Stimulated activated naive CD8-positive, alpha-beta T cell treated with anti-CD3 and anti-CD28 coated beads, Interleukin-15, amount 100 ng/mL, for 72 hours (primary cell): ENCODE measurements around the gene NAGLU.
A peak's percentile ranks its signal among the peaks of the same experiment; 100 is the strongest.

Experiments used
- ATAC-seq: fragments of 150-1000 bp; cut with Tn5 transposase; 2 replicates; pipeline ENCODE4 v1.10.0; 2021; ENCODE audit warnings: mild to moderate bottlenecking, moderate library complexity
- DNase-seq, 2 donors: peaks; one replicate each; pipeline ENCODE4 v3.0.0; 2021 to 2022
- H3K27ac Mint-ChIP-seq, 2 donors: one replicate each; pipeline ENCODE4 v1.8.0; 2022; ENCODE audit warnings: mild to moderate bottlenecking in 2 of 2, mixed read lengths in 2 of 2, moderate library complexity in 2 of 2
- H3K27me3 Mint-ChIP-seq: one replicate; pipeline ENCODE4 v1.8.0; 2022; ENCODE audit warnings: mixed read lengths
- H3K4me1 Mint-ChIP-seq: one replicate; pipeline ENCODE4 v1.8.0; 2022; ENCODE audit warnings: mild to moderate bottlenecking, mixed read lengths
- H3K4me3 Mint-ChIP-seq, 2 donors: one replicate each; pipeline ENCODE4 v1.8.0; 2022; ENCODE audit warnings: mild to moderate bottlenecking in 2 of 2, mixed read lengths in 2 of 2, moderate library complexity in 1 of 2
- H3K9me3 Mint-ChIP-seq, 2 donors: one replicate each; pipeline ENCODE4 v1.8.0; 2022; ENCODE audit warnings: mixed read lengths in 2 of 2

Gene NAGLU

GRCh38 chr17:42518046-42518754 is 17.8 kb upstream of the NAGLU start:
- ATAC-seq, result no peak
- no peak for DNase-seq
- Mint-ChIP-seq H3K4me3 (no peak overlapping the region), H3K27ac (no peak overlapping the region), H3K4me1 (peaks cover 7% of the 10 kb centered on the region), H3K9me3 (no peaks in the 10 kb centered on the region), H3K27me3 (peaks cover 19% of the 10 kb centered on the region)

- Mint-ChIP-seq H3K27me3 (peaks cover 19% of the 10 kb centered on the region), H3K27ac (no peak overlapping the region), H3K4me1 (peaks cover 9% of the 10 kb centered on the region), H3K4me3 (no peak overlapping the region), H3K9me3 (no peaks in the 10 kb centered on the region)
- DNase-seq (no peak), ATAC-seq (no peak)
These were observed 17.1 kb upstream of the NAGLU start for GRCh38 chr17:42518755-42519545.

GRCh38 chr17:42519546-42520491 is 16.2 kb upstream of the NAGLU start:
- DNase-seq (no peak), ATAC-seq (no peak)
- Mint-ChIP-seq H3K4me1 (peaks cover 15% of the 10 kb centered on the region), H3K27ac (no peak overlapping the region), H3K27me3 (peaks cover 19% of the 10 kb centered on the region), H3K9me3 (no peaks in the 10 kb centered on the region), H3K4me3 (no peak overlapping the region)

GRCh38 chr17:42520540-42520951 is 15.5 kb upstream of the NAGLU start:
- Mint-ChIP-seq H3K27ac (no peak overlapping the region), H3K4me3 (no peak overlapping the region), H3K9me3 (no peaks in the 10 kb centered on the region), H3K27me3 (peaks cover 19% of the 10 kb centered on the region), H3K4me1 (peaks cover 15% of the 10 kb centered on the region)
- ATAC-seq, result no peak
- DNase-seq, result no peak

GRCh38 chr17:42521036-42521435 is 15.0 kb upstream of the NAGLU start:
- H3K4me1 Mint-ChIP-seq, result peaks cover 15% of the 10 kb centered on the region
- DNase-seq (no peak), ATAC-seq (peak; percentile 63)
- no peaks in the 10 kb centered on the region for H3K9me3 Mint-ChIP-seq
- H3K4me3 Mint-ChIP-seq, result no peak overlapping the region
- H3K27ac Mint-ChIP-seq, result no peak overlapping the region
- peaks cover 19% of the 10 kb centered on the region for H3K27me3 Mint-ChIP-seq

GRCh38 chr17:42521666-42522262 is 14.3 kb upstream of the NAGLU start:
- ATAC-seq (no peak), DNase-seq (no peak)
- Mint-ChIP-seq H3K4me3 (no peak overlapping the region), H3K9me3 (no peaks in the 10 kb centered on the region), H3K4me1 (peaks cover 15% of the 10 kb centered on the region), H3K27me3 (peaks cover 19% of the 10 kb centered on the region), H3K27ac (no peak overlapping the region)

- H3K4me3 Mint-ChIP-seq, result no peak overlapping the region
- peaks cover 17% of the 10 kb centered on the region for H3K4me1 Mint-ChIP-seq
- DNase-seq (no peak), ATAC-seq (no peak)
- H3K27me3 Mint-ChIP-seq, result peaks cover 19% of the 10 kb centered on the region
- peak overlapping the region; percentile 49 to 81 for H3K27ac Mint-ChIP-seq
- no peaks in the 10 kb centered on the region for H3K9me3 Mint-ChIP-seq
These were observed 13.7 kb upstream of the NAGLU start for GRCh38 chr17:42522263-42522790.

- DNase-seq (no peak), ATAC-seq (no peak)
- Mint-ChIP-seq H3K4me3 (no peak overlapping the region), H3K4me1 (peaks cover 16% of the 10 kb centered on the region), H3K27me3 (peaks cover 19% of the 10 kb centered on the region), H3K27ac (peak overlapping the region in 1 of 2 donors; percentile 49), H3K9me3 (no peaks in the 10 kb centered on the region)
These were observed 13.2 kb upstream of the NAGLU start for GRCh38 chr17:42522798-42523278.

GRCh38 chr17:42525221-42525620 is 10.8 kb upstream of the NAGLU start:
- Mint-ChIP-seq H3K4me1 (peaks cover 38% of the 10 kb centered on the region), H3K4me3 (no peak overlapping the region), H3K27ac (no peak overlapping the region), H3K27me3 (peaks cover 17% of the 10 kb centered on the region), H3K9me3 (no peaks in the 10 kb centered on the region)
- DNase-seq (no peak), ATAC-seq (no peak)

GRCh38 chr17:42526031-42526444 is 10.0 kb upstream of the NAGLU start:
- ATAC-seq (no peak), DNase-seq (no peak)
- H3K27me3 Mint-ChIP-seq, result peaks cover 9% of the 10 kb centered on the region
- H3K9me3 Mint-ChIP-seq, result no peaks in the 10 kb centered on the region
- H3K4me1 Mint-ChIP-seq, result peaks cover 46% of the 10 kb centered on the region
- H3K27ac Mint-ChIP-seq, result no peak overlapping the region
- H3K4me3 Mint-ChIP-seq, result no peak overlapping the region

- H3K4me3 Mint-ChIP-seq, result no peak overlapping the region
- peaks cover 56% of the 10 kb centered on the region for H3K4me1 Mint-ChIP-seq
- DNase-seq (no peak), ATAC-seq (no peak)
- H3K27me3 Mint-ChIP-seq, result no peaks in the 10 kb centered on the region
- H3K27ac Mint-ChIP-seq, result no peak overlapping the region
- no peaks in the 10 kb centered on the region for H3K9me3 Mint-ChIP-seq
These were observed 8.1 kb upstream of the NAGLU start for GRCh38 chr17:42527932-42528331.

GRCh38 chr17:42529061-42529460 is 7.0 kb upstream of the NAGLU start:
- H3K27ac Mint-ChIP-seq, result no peak overlapping the region
- peaks cover 9% of the 10 kb centered on the region for H3K27me3 Mint-ChIP-seq
- no peaks in the 10 kb centered on the region for H3K9me3 Mint-ChIP-seq
- DNase-seq, result no peak
- peak overlapping the region in 1 of 2 donors; percentile 51 for H3K4me3 Mint-ChIP-seq
- peaks cover 52% of the 10 kb centered on the region for H3K4me1 Mint-ChIP-seq
- no peak for ATAC-seq

- DNase-seq, result no peak
- peaks cover 55% of the 10 kb centered on the region for H3K4me1 Mint-ChIP-seq
- peak overlapping the region in 1 of 2 donors; percentile 82 for H3K4me3 Mint-ChIP-seq
- H3K9me3 Mint-ChIP-seq, result no peaks in the 10 kb centered on the region
- no peak overlapping the region for H3K27ac Mint-ChIP-seq
- no peak for ATAC-seq
- peaks cover 9% of the 10 kb centered on the region for H3K27me3 Mint-ChIP-seq
These were observed 5.0 kb upstream of the NAGLU start for GRCh38 chr17:42530952-42531454.

- ATAC-seq (peak; percentile 26), DNase-seq (peak; percentile 56 to 57)
- Mint-ChIP-seq H3K4me1 (peaks cover 58% of the 10 kb centered on the region), H3K9me3 (no peaks in the 10 kb centered on the region), H3K27ac (peak overlapping the region in 1 of 2 donors; percentile 68), H3K4me3 (peak overlapping the region; percentile 82), H3K27me3 (peaks cover 9% of the 10 kb centered on the region)
These were observed 4.3 kb upstream of the NAGLU start for GRCh38 chr17:42531455-42532354.
